Activated CD4-positive, alpha-beta T cell treated with anti-CD3 and anti-CD28 coated beads for 48 hours (primary cell): ENCODE data around the gene ETV5.

Experiments used
- DNase-seq: peaks from one replicate; pipeline ENCODE4 v3.0.0-alpha.2; 2020

Gene ETV5

GRCh38 chr3:186014866-186015265 is 94.0 kb downstream of the ETV5 start:
- DNase-seq = no peak

- no peak for DNase-seq
Observed at GRCh38 chr3:186013312-186013711, 95.6 kb downstream of the ETV5 start.

GRCh38 chr3:186012137-186012536 is 96.8 kb downstream of the ETV5 start:
- no peak for DNase-seq

- no peak for DNase-seq
Observed at GRCh38 chr3:186004671-186005070, 104.2 kb downstream of the ETV5 start.

GRCh38 chr3:186004209-186004608 is 104.7 kb downstream of the ETV5 start:
- DNase-seq = no peak

- DNase-seq = no peak
Observed at GRCh38 chr3:186003610-186004009, 105.3 kb downstream of the ETV5 start.

- no peak for DNase-seq
Observed at GRCh38 chr3:186002884-186003472, 105.9 kb downstream of the ETV5 start.

GRCh38 chr3:186001842-186002241 is 107.0 kb downstream of the ETV5 start:
- DNase-seq = no peak

- no peak for DNase-seq
Observed at GRCh38 chr3:185999221-185999620, 109.7 kb downstream of the ETV5 start.

GRCh38 chr3:185998136-185998535 is 110.8 kb downstream of the ETV5 start:
- no peak for DNase-seq

GRCh38 chr3:185997130-185997529 is 111.8 kb downstream of the ETV5 start:
- DNase-seq = no peak
